22Rv1 (cell line): ENCODE results near the gene SULT1C3.

Experiments
- CTCF ChIP-seq: fragments of 450-650 bp; IDR thresholded peaks from 2 replicates; pipeline ENCODE4 v1.5.1; 2017; ENCODE audit warnings: mild to moderate bottlenecking
- ZFX ChIP-seq: fragments of 450-650 bp; IDR thresholded peaks from 2 replicates; pipeline ENCODE4 v1.6.1; 2017; ENCODE audit warnings: antibody characterized with exemption, borderline replicate concordance

- TF ChIP-seq CTCF (no peak), ZFX (no peak)
These were observed 39.2 kb upstream of the SULT1C3 start for GRCh38 chr2:108200569-108200968.
